Hepatocyte (in vitro differentiated cells): Measurements from ENCODE around the gene CHN2.

Experiments
- EZH2 ChIP-seq: fragments of 200-600 bp; sonication (generic); IDR thresholded peaks from 2 replicates; pipeline ENCODE4 v1.6.1; 2016; ENCODE audit warnings: antibody characterized with exemption, mild to moderate bottlenecking, borderline replicate concordance
- TF ChIP-seq, protein P1 (sequence below): fragments of 200-600 bp; sonication (generic); IDR thresholded peaks from 2 replicates; pipeline ENCODE4 v1.5.1; 2016; ENCODE audit warnings: antibody characterized with exemption, mild to moderate bottlenecking; ENCODE audit not compliant: poor library complexity

DNA sequence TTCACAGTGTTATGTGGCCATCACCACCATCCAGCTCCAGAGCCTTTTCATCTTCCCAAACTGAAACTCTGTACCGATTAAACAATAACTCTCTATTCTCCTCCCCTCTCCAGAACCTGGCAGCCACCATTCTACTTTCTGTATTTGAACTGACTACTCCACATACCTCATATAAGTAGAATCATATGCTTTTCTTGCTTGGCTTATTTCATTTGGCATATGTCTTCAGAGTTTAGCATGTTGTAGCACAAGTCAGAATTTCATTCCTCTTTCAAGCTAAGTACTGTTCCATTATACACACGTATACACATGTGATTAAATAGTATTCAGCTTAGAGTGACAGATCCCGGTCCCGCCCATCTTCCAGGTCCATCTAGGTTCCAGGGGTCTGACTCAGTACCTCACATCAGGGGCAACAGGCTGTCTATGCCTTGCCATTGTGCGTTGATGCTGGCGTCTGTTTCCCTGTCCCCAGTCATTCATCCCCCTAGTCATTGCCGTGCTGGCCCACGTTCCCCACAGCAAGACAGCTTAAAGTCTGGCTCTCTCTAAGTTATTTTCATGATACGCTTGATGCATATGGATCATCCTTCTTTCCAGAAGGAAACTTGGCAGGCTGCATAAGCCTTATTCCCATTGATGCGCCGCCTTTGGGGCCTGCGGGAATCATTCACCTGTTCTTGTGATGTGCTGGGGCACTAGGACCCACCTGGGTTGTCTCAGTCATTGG, 108.3 kb downstream of the CHN2 start:
- TF ChIP-seq, protein P1, sequence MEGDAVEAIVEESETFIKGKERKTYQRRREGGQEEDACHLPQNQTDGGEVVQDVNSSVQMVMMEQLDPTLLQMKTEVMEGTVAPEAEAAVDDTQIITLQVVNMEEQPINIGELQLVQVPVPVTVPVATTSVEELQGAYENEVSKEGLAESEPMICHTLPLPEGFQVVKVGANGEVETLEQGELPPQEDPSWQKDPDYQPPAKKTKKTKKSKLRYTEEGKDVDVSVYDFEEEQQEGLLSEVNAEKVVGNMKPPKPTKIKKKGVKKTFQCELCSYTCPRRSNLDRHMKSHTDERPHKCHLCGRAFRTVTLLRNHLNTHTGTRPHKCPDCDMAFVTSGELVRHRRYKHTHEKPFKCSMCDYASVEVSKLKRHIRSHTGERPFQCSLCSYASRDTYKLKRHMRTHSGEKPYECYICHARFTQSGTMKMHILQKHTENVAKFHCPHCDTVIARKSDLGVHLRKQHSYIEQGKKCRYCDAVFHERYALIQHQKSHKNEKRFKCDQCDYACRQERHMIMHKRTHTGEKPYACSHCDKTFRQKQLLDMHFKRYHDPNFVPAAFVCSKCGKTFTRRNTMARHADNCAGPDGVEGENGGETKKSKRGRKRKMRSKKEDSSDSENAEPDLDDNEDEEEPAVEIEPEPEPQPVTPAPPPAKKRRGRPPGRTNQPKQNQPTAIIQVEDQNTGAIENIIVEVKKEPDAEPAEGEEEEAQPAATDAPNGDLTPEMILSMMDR = no peak
- TF ChIP-seq EZH2 = no peak
